ENCODE measurements around the gene PTH2.
"Not testable (repeated sequence)": the region's sequence is repeated elsewhere in the genome, so short reads cannot be mapped to it uniquely, and the experiment has no call there.

Gene PTH2

GRCh38 chr19:49423071-49423984 is at the start of gene PTH2:
PTH2 (minus strand) TSS chr19:49423441; CDS start chr19:49423339, 102 bp downstream.
- no peak for DNase-seq (ENCODE audit: low read depth in 2 of 2)

- DNase-seq (ENCODE audit: low read depth in 2 of 2): no peak
Measured at GRCh38 chr19:49472936-49473335, 49.7 kb upstream of the PTH2 start.

GRCh38 chr19:49470615-49470978 is 47.4 kb upstream of the PTH2 start:
- DNase-seq (ENCODE audit: low read depth in 2 of 2): no peak

- peak; percentile 86 to 93 for DNase-seq (ENCODE audit: low read depth in 2 of 2)
Measured at GRCh38 chr19:49469828-49470614, 46.8 kb upstream of the PTH2 start.

- peak; percentile 73 to 74 for DNase-seq (ENCODE audit: low read depth in 2 of 2)
Measured at GRCh38 chr19:49468746-49469447, 45.7 kb upstream of the PTH2 start.

GRCh38 chr19:49468199-49468598 is 45.0 kb upstream of the PTH2 start:
- DNase-seq (ENCODE audit: low read depth in 2 of 2): no peak

- DNase-seq (ENCODE audit: low read depth in 2 of 2): no peak
Measured at GRCh38 chr19:49465371-49465770, 42.1 kb upstream of the PTH2 start.

- DNase-seq (ENCODE audit: low read depth in 2 of 2): no peak
Measured at GRCh38 chr19:49463960-49464740, 40.9 kb upstream of the PTH2 start.

- no peak for DNase-seq (ENCODE audit: low read depth in 2 of 2)
Measured at GRCh38 chr19:49462492-49462891, 39.3 kb upstream of the PTH2 start.

GRCh38 chr19:49461656-49462055 is 38.4 kb upstream of the PTH2 start:
- DNase-seq (ENCODE audit: low read depth in 2 of 2): no peak

- DNase-seq (ENCODE audit: low read depth in 2 of 2): not testable (repeated sequence)
Measured at GRCh38 chr19:49461130-49461529, 37.9 kb upstream of the PTH2 start.

GRCh38 chr19:49459388-49459787 is 36.1 kb upstream of the PTH2 start:
- no peak for DNase-seq (ENCODE audit: low read depth in 2 of 2)

GRCh38 chr19:49458567-49458903 is 35.3 kb upstream of the PTH2 start:
- DNase-seq (ENCODE audit: low read depth in 2 of 2): no peak

- no peak for DNase-seq (ENCODE audit: low read depth in 2 of 2)
Measured at GRCh38 chr19:49456326-49456725, 33.1 kb upstream of the PTH2 start.

- DNase-seq (ENCODE audit: low read depth in 2 of 2): no peak
Measured at GRCh38 chr19:49455773-49456172, 32.5 kb upstream of the PTH2 start.

- DNase-seq (ENCODE audit: low read depth in 2 of 2): no peak
Measured at GRCh38 chr19:49453757-49454240, 30.6 kb upstream of the PTH2 start.

GRCh38 chr19:49453013-49453756 is 29.9 kb upstream of the PTH2 start, which contains the start of gene ALDH16A1:
ALDH16A1 (plus strand) TSS chr19:49453225; CDS start chr19:49453332, 107 bp downstream.
- peak; percentile 97 for DNase-seq (ENCODE audit: low read depth in 2 of 2)

GRCh38 chr19:49451430-49452181 is 28.4 kb upstream of the PTH2 start, which contains the start of gene PIH1D1:
PIH1D1 (minus strand) TSS chr19:49451814; CDS start chr19:49451574, 240 bp downstream.
- peak; percentile 91 to 92 for DNase-seq (ENCODE audit: low read depth in 2 of 2)

- DNase-seq (ENCODE audit: low read depth in 2 of 2): no peak
Measured at GRCh38 chr19:49450405-49450804, 27.2 kb upstream of the PTH2 start.

GRCh38 chr19:49448432-49448786 is 25.2 kb upstream of the PTH2 start:
- DNase-seq (ENCODE audit: low read depth in 2 of 2): no peak
